ENCODE measurements around the gene GOLGA5. TPM values are rescaled to one million over a fixed set of nuclear protein-coding genes. Genes with fewer than 3 reads are reported as not detected.

GOLGA5 gene
- total and polyA plus RNA-seq, 2 donors (not counting 3 experiments of a cell fraction or from before 2014, with no cell fraction given): 16.3 to 28.9 TPM

GRCh38 chr14:92794961-92795360 lies 856 bp downstream of the GOLGA5 start:
- Histone ChIP-seq H4K20me1 (replicated peaks; ENCODE audit: control insufficient read depth, extremely low read depth, insufficient read depth, low read length) (no peaks in the 10 kb centered on the region), H3K9me3 (replicated peaks; ENCODE audit: control insufficient read depth, insufficient read depth, low read length) (no peaks in the 10 kb centered on the region), H2AFZ (ENCODE audit: low read depth, low read length) (no peak overlapping the region), H3K27ac (ENCODE audit: insufficient read depth, low read depth, low read length) (peak overlapping the region; percentile 54), H3K4me2 (ENCODE audit: insufficient read depth, low read length) (peak overlapping the region; percentile 73), H3K36me3 (ENCODE audit: control insufficient read depth in 2 of 2, extremely low read depth in 1 of 2, insufficient read depth in 2 of 2, low read length in 2 of 2) (no peaks in the 10 kb centered on the region), H3K4me1 (ENCODE audit: control insufficient read depth, extremely low read depth, insufficient read depth, low read length) (peaks cover 9% of the 10 kb centered on the region), H3K9ac (replicated peaks; ENCODE audit: extremely low read depth, insufficient read depth, low read length) (peak overlapping the region; percentile 93), H3K79me2 (ENCODE audit: control insufficient read depth, insufficient read depth, low read length) (peaks cover 32% of the 10 kb centered on the region), H3K27me3 (ENCODE audit: control insufficient read depth in 2 of 2, insufficient read depth in 2 of 2, low read length in 2 of 2) (no peaks in the 10 kb centered on the region), H3K4me3 (replicated peaks in 1 of 3; ENCODE audit: insufficient read depth in 1 of 3, low read depth in 1 of 3, low read length in 3 of 3) (peak overlapping the region; percentile 52 to 75 (median 75)), H3K9me1 (replicated peaks; ENCODE audit: control insufficient read depth, extremely low read depth, insufficient read depth, low read length) (no peaks in the 10 kb centered on the region)
- ChIA-PET CTCF (no interaction called here), POLR2A (no interaction called here)
- FAIRE-seq (peak; percentile 55), DNase-seq (ENCODE audit: low read depth, low spot score) (no peak)
- intact Hi-C loops (cut with micrococcal nuclease) (loop anchor here (1.0 to 5.0 kb wide), 6 partner anchors 47 to 689 kb away; partner anchors contain the start of genes ATXN3, CPSF2, LGMN and NDUFB1), dilution Hi-C loops (cut with MboI; ENCODE audit: extremely low pct_ligation_motif_present, low sequenced_read_pairs) (no loop called here)
- no TSS peak for BruUV-seq (replicated peaks)
- TF ChIP-seq MYC (IDR thresholded peaks at IDR 0.05; ENCODE audit: low read depth, low read length): no peak
- no peak for TF ChIP-seq EZH2 (IDR thresholded peaks at IDR 0.05; ENCODE audit: borderline replicate concordance, low read depth, low read length, severe bottlenecking)
- TF ChIP-seq, protein P1, sequence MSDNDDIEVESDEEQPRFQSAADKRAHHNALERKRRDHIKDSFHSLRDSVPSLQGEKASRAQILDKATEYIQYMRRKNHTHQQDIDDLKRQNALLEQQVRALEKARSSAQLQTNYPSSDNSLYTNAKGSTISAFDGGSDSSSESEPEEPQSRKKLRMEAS (IDR thresholded peaks at IDR 0.05; ENCODE audit: insufficient read depth, insufficient read length): no peak
- no peak for TF ChIP-seq FOS (IDR thresholded peaks at IDR 0.05; ENCODE audit: borderline replicate concordance, insufficient read depth, low read length)
- TF ChIP-seq POLR2AphosphoS5 (IDR thresholded peaks at IDR 0.05; ENCODE audit: insufficient read depth, low read depth, low read length): no peak
- TF ChIP-seq GATA2 (IDR thresholded peaks at IDR 0.05; ENCODE audit: insufficient read depth, insufficient read length, low read depth, low read length): no peak
- TF ChIP-seq POLR2A (IDR thresholded peaks at IDR 0.05; ENCODE audit: low read depth, low read length): no peak
- no peak for TF ChIP-seq JUN (IDR thresholded peaks at IDR 0.05; ENCODE audit: borderline replicate concordance, insufficient read depth, insufficient read length, low read depth)
- TF ChIP-seq, protein P2, sequence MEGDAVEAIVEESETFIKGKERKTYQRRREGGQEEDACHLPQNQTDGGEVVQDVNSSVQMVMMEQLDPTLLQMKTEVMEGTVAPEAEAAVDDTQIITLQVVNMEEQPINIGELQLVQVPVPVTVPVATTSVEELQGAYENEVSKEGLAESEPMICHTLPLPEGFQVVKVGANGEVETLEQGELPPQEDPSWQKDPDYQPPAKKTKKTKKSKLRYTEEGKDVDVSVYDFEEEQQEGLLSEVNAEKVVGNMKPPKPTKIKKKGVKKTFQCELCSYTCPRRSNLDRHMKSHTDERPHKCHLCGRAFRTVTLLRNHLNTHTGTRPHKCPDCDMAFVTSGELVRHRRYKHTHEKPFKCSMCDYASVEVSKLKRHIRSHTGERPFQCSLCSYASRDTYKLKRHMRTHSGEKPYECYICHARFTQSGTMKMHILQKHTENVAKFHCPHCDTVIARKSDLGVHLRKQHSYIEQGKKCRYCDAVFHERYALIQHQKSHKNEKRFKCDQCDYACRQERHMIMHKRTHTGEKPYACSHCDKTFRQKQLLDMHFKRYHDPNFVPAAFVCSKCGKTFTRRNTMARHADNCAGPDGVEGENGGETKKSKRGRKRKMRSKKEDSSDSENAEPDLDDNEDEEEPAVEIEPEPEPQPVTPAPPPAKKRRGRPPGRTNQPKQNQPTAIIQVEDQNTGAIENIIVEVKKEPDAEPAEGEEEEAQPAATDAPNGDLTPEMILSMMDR (IDR thresholded peaks at IDR 0.05; ENCODE audit: extremely low read depth in 1 of 2, insufficient read depth in 1 of 2, low read depth in 1 of 2, low read length in 2 of 2): no peak

Measured in endothelial cell of umbilical vein (primary cell).